ENCODE data around the gene DHX30.

DHX30 gene

DNA sequence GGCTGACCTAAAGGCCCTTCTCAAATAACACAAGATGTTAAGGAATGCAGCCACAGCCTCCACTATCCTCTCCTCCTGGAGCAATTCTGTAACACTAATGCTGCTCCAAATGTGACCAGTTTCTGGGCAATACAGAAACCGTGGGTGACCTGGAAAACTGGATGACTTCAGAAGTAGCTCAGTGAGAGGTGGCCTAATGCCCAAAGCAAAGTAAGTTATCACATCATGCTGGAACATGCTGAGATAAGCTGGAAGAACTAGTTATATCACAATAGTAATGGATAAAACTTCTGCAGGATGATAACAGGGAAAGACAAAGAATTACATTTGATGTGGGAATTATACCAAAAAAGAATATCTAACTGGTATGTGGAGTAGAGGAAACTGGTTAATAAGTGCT, 72.0 kb downstream of the DHX30 start:
- TF ChIP-seq, protein P1, sequence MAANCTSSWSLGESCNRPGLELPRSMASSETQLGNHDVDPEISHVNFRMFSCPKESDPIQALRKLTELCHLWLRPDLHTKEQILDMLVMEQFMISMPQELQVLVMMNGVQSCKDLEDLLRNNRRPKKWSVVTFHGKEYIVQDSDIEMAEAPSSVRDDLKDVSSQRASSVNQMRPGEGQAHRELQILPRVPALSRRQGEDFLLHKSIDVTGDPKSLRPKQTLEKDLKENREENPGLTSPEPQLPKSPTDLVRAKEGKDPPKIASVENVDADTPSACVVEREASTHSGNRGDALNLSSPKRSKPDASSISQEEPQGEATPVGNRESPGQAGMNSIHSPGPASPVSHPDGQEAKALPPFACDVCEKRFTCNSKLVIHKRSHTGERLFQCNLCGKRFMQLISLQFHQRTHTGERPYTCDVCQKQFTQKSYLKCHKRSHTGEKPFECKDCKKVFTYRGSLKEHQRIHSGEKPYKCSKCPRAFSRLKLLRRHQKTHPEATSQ (tag by site-specific recombination; IDR thresholded peaks at IDR 0.05) = no peak
- TF ChIP-seq, protein P2, sequence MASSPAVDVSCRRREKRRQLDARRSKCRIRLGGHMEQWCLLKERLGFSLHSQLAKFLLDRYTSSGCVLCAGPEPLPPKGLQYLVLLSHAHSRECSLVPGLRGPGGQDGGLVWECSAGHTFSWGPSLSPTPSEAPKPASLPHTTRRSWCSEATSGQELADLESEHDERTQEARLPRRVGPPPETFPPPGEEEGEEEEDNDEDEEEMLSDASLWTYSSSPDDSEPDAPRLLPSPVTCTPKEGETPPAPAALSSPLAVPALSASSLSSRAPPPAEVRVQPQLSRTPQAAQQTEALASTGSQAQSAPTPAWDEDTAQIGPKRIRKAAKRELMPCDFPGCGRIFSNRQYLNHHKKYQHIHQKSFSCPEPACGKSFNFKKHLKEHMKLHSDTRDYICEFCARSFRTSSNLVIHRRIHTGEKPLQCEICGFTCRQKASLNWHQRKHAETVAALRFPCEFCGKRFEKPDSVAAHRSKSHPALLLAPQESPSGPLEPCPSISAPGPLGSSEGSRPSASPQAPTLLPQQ (tag by site-specific recombination; IDR thresholded peaks at IDR 0.05) = no peak
- no peak for TF ChIP-seq ZNF311 (tag by site-specific recombination; IDR thresholded peaks at IDR 0.05; ENCODE audit: borderline replicate concordance)
- TF ChIP-seq ZNF248 (tag by site-specific recombination; IDR thresholded peaks at IDR 0.05) = no peak
- no peak for TF ChIP-seq ZFP37 (tag by site-specific recombination; IDR thresholded peaks at IDR 0.05)
- no peak for TF ChIP-seq ZNF768 (tag by site-specific recombination; IDR thresholded peaks at IDR 0.05)
- no peaks in the 10 kb centered on the region for H3K4me1 ChIP-seq (ENCODE audit: control insufficient read depth, insufficient read depth, low read length)
- H3K9me3 ChIP-seq (ENCODE audit: control insufficient read depth, insufficient read depth, low read depth, low read length) = no peaks in the 10 kb centered on the region
- H3K27ac ChIP-seq (ENCODE audit: extremely low read depth, low read depth, low read length) = no peak overlapping the region
- ChIA-PET POLR2A (no interaction called here), CTCF (no interaction called here)
- H3K4me3 ChIP-seq (ENCODE audit: low read depth, low read length) = no peak overlapping the region
- H3K36me3 ChIP-seq (ENCODE audit: control insufficient read depth in 2 of 2, insufficient read depth in 1 of 2, low read length in 2 of 2) = peaks cover 4 to 45% of the 10 kb centered on the region in 2 experiments; a peak in 2 of 3 replicates

DNA sequence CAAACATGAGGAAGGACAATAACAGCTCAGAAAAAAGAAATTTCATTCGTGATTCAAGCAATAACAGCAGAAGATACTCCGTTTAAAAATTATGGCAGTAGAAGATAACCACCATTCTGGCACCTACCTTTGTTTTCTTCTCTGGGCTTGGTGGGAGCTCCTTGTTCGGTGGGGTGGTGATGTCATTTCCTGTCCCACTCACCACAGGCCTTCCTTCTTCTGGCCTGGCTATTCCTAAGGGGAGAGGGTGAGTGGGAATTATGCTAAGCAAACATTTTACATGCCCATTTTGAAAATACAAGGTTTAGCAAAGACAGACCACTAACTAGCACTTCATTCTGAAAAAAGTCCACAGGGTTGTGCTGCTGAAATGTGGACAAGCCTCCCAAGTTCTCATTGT, 74.4 kb downstream of the DHX30 start:
- Histone ChIP-seq H3K4me3 (ENCODE audit: low read depth, low read length) (no peak overlapping the region), H3K27ac (ENCODE audit: extremely low read depth, low read depth, low read length) (no peak overlapping the region), H3K4me1 (ENCODE audit: control insufficient read depth, insufficient read depth, low read length) (no peaks in the 10 kb centered on the region), H3K9me3 (ENCODE audit: control insufficient read depth, insufficient read depth, low read depth, low read length) (no peaks in the 10 kb centered on the region), H3K36me3 (ENCODE audit: control insufficient read depth in 2 of 2, insufficient read depth in 1 of 2, low read length in 2 of 2) (peaks cover 4 to 22% of the 10 kb centered on the region in 2 experiments; a peak in 2 of 3 replicates)
- no peak for TF ChIP-seq ZNF843 (tag by site-specific recombination; IDR thresholded peaks at IDR 0.05)
- TF ChIP-seq, protein P3, sequence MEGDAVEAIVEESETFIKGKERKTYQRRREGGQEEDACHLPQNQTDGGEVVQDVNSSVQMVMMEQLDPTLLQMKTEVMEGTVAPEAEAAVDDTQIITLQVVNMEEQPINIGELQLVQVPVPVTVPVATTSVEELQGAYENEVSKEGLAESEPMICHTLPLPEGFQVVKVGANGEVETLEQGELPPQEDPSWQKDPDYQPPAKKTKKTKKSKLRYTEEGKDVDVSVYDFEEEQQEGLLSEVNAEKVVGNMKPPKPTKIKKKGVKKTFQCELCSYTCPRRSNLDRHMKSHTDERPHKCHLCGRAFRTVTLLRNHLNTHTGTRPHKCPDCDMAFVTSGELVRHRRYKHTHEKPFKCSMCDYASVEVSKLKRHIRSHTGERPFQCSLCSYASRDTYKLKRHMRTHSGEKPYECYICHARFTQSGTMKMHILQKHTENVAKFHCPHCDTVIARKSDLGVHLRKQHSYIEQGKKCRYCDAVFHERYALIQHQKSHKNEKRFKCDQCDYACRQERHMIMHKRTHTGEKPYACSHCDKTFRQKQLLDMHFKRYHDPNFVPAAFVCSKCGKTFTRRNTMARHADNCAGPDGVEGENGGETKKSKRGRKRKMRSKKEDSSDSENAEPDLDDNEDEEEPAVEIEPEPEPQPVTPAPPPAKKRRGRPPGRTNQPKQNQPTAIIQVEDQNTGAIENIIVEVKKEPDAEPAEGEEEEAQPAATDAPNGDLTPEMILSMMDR (tag by site-specific recombination; IDR thresholded peaks at IDR 0.05) = no peak
- TF ChIP-seq, protein P4, sequence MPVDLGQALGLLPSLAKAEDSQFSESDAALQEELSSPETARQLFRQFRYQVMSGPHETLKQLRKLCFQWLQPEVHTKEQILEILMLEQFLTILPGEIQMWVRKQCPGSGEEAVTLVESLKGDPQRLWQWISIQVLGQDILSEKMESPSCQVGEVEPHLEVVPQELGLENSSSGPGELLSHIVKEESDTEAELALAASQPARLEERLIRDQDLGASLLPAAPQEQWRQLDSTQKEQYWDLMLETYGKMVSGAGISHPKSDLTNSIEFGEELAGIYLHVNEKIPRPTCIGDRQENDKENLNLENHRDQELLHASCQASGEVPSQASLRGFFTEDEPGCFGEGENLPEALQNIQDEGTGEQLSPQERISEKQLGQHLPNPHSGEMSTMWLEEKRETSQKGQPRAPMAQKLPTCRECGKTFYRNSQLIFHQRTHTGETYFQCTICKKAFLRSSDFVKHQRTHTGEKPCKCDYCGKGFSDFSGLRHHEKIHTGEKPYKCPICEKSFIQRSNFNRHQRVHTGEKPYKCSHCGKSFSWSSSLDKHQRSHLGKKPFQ (tag by site-specific recombination; IDR thresholded peaks at IDR 0.05) = no peak
- TF ChIP-seq ZNF133 (tag by site-specific recombination; IDR thresholded peaks at IDR 0.05) = no peak
- no peak for TF ChIP-seq GLIS2 (tag by site-specific recombination; IDR thresholded peaks at IDR 0.05)
- no peak for TF ChIP-seq ZNF707 (tag by site-specific recombination; IDR thresholded peaks at IDR 0.05)
- TF ChIP-seq, protein P5, sequence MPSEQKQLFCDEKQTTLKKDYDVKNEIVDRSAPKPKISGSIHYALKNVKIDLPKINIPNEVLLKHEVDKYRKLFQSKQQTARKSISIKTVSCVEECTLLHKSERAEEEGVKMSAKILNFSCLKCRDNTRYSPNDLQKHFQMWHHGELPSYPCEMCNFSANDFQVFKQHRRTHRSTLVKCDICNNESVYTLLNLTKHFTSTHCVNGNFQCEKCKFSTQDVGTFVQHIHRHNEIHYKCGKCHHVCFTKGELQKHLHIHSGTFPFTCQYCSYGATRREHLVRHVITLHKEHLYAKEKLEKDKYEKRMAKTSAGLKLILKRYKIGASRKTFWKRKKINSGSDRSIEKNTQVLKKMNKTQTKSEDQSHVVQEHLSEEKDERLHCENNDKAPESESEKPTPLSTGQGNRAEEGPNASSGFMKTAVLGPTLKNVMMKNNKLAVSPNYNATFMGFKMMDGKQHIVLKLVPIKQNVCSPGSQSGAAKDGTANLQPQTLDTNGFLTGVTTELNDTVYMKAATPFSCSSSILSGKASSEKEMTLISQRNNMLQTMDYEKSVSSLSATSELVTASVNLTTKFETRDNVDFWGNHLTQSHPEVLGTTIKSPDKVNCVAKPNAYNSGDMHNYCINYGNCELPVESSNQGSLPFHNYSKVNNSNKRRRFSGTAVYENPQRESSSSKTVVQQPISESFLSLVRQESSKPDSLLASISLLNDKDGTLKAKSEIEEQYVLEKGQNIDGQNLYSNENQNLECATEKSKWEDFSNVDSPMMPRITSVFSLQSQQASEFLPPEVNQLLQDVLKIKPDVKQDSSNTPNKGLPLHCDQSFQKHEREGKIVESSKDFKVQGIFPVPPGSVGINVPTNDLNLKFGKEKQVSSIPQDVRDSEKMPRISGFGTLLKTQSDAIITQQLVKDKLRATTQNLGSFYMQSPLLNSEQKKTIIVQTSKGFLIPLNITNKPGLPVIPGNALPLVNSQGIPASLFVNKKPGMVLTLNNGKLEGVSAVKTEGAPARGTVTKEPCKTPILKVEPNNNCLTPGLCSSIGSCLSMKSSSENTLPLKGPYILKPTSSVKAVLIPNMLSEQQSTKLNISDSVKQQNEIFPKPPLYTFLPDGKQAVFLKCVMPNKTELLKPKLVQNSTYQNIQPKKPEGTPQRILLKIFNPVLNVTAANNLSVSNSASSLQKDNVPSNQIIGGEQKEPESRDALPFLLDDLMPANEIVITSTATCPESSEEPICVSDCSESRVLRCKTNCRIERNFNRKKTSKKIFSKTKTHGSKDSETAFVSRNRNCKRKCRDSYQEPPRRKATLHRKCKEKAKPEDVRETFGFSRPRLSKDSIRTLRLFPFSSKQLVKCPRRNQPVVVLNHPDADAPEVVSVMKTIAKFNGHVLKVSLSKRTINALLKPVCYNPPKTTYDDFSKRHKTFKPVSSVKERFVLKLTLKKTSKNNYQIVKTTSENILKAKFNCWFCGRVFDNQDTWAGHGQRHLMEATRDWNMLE (tag by site-specific recombination; conservative IDR thresholded peaks at IDR 0.05; ENCODE audit: low read depth) = no peak
- TF ChIP-seq GLI4 (tag by site-specific recombination; IDR thresholded peaks at IDR 0.05) = no peak
- ChIA-PET POLR2A (no interaction called here), CTCF (interaction anchor here (1.2 kb wide), 1 partner anchor 112 kb away, joined by 3 read pairs; no protein-coding TSS in a partner anchor)
